T47D (cell line): ENCODE results near the gene DSG2.

Experiments used
- DNase-seq, 2 experiments: peaks; one replicate each; pipeline versions ENCODE4 v3.0.0 to v3.0.0-alpha.2; 2011 to 2012; ENCODE audit warnings: low read depth in 1 of 2, low spot score in 1 of 2
- JUND ChIP-seq: IDR thresholded peaks from 2 replicates; pipeline ENCODE4 v1.6.1; 2012; ENCODE audit warnings: low read depth
- in situ Hi-C: cut with HindIII; loops from 2 replicates; pipeline ENCODE4 v1.10.0; 2016; ENCODE audit warnings: low sequenced_read_pairs, low pct_unique_long_range_greater_than_20kb

Gene DSG2

DNA sequence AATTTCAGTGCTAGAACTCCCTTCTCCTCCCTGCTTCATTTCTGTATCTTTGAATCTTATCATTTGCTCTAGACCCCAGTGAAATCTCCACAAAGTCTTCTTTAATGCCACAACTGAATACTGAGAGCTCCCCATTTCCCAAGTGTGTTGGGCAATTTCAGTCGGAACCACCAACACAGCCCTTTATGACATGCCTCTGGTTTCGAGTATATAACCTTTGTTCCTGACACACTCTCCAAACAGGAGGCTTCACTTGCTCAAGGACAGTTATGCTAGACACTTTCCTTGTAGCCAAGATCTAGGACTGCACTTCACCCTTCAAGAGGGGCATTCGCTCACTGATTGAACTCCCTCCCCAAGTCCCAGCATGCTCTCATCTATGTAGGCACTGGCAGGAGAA lies 75.1 kb downstream of the DSG2 start:
- in situ Hi-C loops = no loop called here
- no peak for TF ChIP-seq JUND
- DNase-seq = no peak

- DNase-seq = no peak
- in situ Hi-C loops = no loop called here
- no peak for TF ChIP-seq JUND
These were observed 76.4 kb downstream of the DSG2 start for GRCh38 chr18:31574359-31574758.

DNA sequence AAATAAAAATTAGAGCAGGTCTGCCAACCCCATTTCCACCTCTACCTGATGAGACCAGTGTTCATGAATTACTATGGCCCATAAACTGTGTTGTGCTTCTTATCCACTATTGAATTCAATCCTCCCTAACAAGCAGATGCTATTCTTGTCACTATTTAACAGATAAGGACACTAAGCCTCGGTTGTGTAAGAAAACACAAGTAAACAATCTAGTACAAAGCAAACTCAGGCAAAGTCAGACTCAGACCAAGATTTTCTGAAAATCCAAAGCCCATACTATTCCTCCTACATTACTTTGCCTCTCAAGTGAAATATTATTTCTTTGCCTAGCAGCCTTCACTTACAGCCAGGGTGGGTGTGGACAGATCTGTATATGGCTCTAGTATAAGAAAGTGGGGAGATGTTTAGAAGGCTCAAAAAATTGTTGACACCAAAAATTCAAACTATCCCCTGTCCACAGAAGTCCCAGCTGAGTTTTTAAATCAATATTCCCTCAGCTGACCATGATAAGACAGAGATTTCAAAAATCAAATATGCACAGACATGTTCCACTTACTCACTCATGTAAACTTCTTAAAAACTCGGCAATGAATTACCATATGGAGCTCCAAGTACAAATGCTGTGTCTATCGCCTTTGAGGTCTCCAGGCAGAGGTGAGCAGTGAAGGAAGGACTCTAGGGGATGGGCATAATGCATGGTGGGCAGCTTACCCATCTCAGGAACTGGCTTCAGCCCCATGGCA lies 77.7 kb downstream of the DSG2 start:
- TF ChIP-seq JUND = no peak
- DNase-seq = no peak
- in situ Hi-C loops = no loop called here

DNA sequence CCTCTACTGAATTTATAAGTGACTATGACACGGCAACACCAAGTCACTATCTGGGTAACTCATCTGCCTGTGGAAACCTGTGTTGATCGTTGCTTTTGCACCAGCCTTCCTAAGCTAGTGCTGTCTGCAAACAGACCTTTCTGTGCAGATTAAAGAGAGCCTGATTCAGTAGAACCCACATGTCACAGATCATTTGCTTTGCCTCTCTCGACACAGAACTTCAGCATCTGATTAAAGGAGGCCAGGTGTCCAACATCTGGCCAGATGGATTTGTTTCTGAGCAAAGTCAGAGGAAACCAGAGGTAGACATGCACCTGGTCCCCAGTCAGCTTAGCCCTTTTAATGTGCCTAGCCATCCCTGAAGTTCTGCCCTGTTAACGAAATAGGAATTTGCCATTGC lies 78.7 kb downstream of the DSG2 start:
- TF ChIP-seq JUND = no peak
- no peak for DNase-seq
- in situ Hi-C loops = no loop called here

GRCh38 chr18:31577195-31577594 lies 79.2 kb downstream of the DSG2 start:
- DNase-seq = no peak
- no peak for TF ChIP-seq JUND
- in situ Hi-C loops = no loop called here

DNA sequence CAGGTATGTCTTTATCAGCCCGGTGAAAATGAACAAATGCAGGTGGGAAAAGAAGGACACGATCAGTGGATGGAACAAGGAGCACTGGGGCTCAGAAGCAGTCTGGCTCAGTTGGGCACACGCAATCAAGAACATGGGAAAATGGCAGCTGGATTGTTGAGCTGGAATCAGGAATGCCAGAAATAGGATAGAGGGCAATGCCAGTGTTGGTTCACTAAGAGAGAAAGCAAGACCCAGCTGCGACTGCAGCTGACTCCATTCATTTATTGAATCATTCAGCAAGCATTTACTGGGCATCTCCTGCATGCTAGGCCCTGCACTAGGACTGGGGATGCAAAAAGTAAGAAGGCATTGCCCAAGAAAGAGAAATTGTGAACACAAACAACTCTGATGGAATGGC lies 80.1 kb downstream of the DSG2 start:
- TF ChIP-seq JUND = no peak
- in situ Hi-C loops = no loop called here
- DNase-seq = no peak

DNA sequence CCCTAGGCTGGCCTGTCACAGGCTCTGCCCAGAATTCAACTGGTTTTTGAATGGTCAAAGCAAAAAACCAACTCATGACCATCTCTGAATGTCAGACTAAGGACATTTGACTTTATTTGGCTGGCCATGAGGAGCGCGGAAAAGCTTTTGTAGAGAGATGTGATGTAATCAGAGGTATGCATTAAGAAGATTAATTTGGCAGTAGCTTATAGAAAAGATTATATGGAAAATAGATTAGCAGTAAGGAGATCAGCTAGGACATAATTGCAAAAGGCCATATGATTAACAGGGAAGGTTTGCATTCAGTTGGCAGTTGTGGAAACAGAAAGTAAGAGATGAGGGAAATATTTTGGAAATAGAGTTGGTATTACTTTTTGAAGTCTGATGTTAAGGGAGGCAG lies 81.4 kb downstream of the DSG2 start:
- TF ChIP-seq JUND = no peak
- in situ Hi-C loops = no loop called here

GRCh38 chr18:31581498-31582197 lies 83.7 kb downstream of the DSG2 start:
- no peak for TF ChIP-seq JUND
- in situ Hi-C loops = no loop called here
- DNase-seq = no peak

More for the DNA sequence above, 81.4 kb downstream of the DSG2 start:
- DNase-seq = no peak

- DNase-seq = no peak
- in situ Hi-C loops = no loop called here
- no peak for TF ChIP-seq JUND
These were observed 85.3 kb downstream of the DSG2 start for GRCh38 chr18:31583185-31583854.

DNA sequence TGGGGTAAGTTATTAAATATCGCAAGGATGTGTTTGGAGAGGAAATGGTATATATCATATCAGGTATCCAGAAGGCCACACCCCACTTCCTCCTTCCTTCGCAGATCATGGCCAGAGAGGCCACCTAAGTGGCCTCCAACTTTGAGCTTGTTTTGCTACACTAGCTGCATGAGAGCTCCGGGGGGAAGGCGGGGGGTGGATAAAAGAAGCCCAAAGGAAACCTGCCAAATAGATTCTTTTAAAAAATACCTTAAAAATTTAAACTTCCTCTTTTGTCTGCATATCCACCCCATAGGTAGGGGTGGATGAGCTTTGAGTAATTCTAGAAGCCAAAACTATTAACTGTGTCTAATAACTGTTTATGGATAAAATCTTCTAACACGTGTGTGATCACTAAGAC lies 88.0 kb downstream of the DSG2 start:
- DNase-seq = no peak
- no peak for TF ChIP-seq JUND
- in situ Hi-C loops = no loop called here

GRCh38 chr18:31586616-31587015 lies 88.6 kb downstream of the DSG2 start:
- no peak for DNase-seq
- in situ Hi-C loops = no loop called here
- TF ChIP-seq JUND = no peak

- no peak for DNase-seq
- in situ Hi-C loops = no loop called here
- TF ChIP-seq JUND = no peak
These were observed 89.6 kb downstream of the DSG2 start for GRCh38 chr18:31587529-31587928.

- no peak for DNase-seq
- in situ Hi-C loops = no loop called here
- TF ChIP-seq JUND = no peak
These were observed 92.6 kb downstream of the DSG2 start for GRCh38 chr18:31590570-31590969.

DNA sequence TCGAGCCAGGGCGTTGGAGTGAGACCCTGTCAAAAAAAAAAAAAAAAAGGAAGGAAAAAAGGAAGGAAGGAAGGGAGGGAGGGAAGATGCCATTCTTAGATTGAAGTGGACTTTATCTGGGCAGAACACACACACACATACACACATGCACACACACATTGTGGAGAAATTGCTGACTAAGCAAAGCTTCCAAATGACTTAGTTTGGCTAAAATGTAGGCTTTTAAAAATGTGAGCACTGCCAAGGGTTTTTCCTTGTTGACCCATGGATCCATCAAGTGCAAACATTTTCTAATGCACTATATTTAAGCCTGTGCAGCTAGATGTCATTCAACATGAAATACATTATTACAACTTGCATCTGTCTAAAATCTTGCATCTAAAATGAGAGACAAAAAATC lies 93.1 kb downstream of the DSG2 start:
- DNase-seq = no peak
- in situ Hi-C loops = no loop called here
- no peak for TF ChIP-seq JUND
